NCI-H2196 treated with DMSO at 0.1 percent for 48 hours (cell line): ENCODE measurements around the gene CLASP2.
"Not testable (repeated sequence)": the region's sequence is repeated elsewhere in the genome, so short reads cannot be mapped to it uniquely, and the experiment has no call there.

ENCODE experiments used
- DNase-seq: peaks from one replicate; lab custom pipeline; 2025; ENCODE audit not compliant: unreplicated experiment; lab: John Stamatoyannopoulos, UW

CLASP2 gene

DNA sequence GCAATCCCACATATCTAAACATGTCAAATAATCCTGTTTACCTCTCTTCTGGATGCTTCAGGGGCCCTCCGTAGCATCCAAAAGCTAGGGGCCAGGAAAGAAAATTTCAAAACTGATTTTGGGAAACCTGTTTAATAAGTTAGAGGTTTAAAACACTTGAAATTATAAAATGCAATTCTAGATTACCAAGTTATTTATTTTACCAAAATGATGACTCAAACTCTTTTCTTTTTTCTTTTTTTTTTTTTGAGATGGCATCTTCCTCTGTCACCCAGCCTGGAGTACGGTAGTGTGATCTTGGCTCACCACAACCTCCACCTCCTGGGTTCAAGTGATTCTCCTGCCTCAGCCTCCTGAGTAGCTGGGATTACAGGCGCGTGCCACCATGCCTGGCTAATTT is 258.5 kb downstream of the CLASP2 start:
- DNase-seq = not testable (repeated sequence)

GRCh38 chr3:33458446-33458845 is 259.6 kb downstream of the CLASP2 start:
- DNase-seq = no peak

GRCh38 chr3:33456756-33457155 is 261.3 kb downstream of the CLASP2 start:
- no peak for DNase-seq

DNA sequence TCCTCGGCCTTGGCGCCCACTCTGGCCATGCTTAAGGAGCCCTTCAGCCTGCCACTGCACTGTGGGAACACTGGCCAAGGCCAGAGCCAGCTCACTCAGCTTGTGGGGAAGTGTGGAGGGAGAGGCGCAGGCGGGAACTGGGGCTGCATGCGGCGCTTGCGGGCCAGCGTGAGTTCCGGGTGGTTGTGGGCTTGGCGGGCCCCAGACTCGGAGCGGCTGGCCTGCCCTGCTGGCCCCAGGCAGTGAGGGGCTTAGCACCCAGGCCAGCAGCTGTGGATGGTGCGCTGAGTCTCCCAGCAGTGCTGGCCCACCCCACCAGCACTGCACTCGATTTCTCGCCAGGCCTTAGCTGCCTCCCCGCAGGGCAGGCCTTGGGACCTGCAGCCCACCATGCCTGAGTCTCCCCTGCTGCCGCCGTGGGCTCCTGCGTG is 264.7 kb downstream of the CLASP2 start:
- no peak for DNase-seq

GRCh38 chr3:33451994-33452393 is 266.1 kb downstream of the CLASP2 start:
- not testable (repeated sequence) for DNase-seq

DNA sequence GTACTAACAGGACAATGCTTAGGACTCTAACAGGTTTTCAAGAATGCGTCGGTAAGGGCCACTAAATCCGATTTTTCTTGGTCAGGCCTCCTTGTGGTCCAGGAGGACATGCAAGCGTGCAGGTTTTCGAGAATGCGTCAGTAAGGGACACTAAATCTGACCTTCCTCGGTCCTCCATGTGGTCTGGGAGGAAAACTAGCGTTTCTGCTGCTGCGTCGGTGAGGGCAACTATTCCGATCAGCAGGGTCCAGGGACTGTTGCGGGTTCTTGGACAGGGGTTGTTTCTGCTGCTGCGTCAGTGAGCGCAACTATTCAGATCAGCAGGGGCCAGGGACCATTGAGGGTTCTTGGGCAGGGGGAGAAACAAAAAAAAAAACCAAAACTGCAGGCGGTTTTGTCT is 270.1 kb downstream of the CLASP2 start:
- no peak for DNase-seq

DNA sequence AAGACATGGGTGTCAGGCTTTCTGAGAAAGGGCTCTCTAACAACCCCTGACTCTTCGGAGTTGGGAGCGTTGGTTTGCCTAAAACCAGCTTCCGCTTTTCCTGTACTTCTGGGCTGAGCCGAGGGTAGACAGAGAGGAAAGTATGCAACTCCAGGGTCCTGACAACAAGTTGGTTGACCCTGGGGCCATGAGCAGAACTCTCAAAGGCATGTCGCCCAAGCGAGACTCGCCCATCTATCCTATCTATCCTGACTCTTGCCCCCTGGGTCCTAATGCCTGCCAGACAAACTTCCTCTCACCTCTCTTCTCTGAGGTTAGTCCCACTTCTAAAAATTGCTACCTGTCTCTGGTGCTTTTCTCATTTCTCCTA is 270.8 kb downstream of the CLASP2 start:
- DNase-seq = not testable (repeated sequence)
